Endodermal cell (in vitro differentiated cells): ENCODE data around the gene RASD2. TPM values are rescaled to one million over a fixed set of nuclear protein-coding genes. Genes with fewer than 3 reads are reported as not detected.
"Not testable (repeated sequence)": the region's sequence is repeated elsewhere in the genome, so short reads cannot be mapped to it uniquely, and the experiment has no call there.

Source experiments
- DNase-seq: peaks from one replicate; pipeline ENCODE4 v3.0.0-alpha.2; 2017
- H3K27ac ChIP-seq: 2 replicates; pipeline ENCODE4 v1.5.1; 2013; ENCODE audit warnings: mild to moderate bottlenecking, low read depth, low read length, moderate library complexity
- H3K27me3 ChIP-seq: 2 replicates; pipeline ENCODE4 v1.6.1; 2013; ENCODE audit warnings: mild to moderate bottlenecking, low read length, moderate library complexity; ENCODE audit not compliant: insufficient read depth, control insufficient read depth, poor library complexity, severe bottlenecking
- H3K36me3 ChIP-seq: 2 replicates; pipeline ENCODE4 v1.7.0; 2013; ENCODE audit warnings: mild to moderate bottlenecking, low read length, moderate library complexity; ENCODE audit not compliant: control insufficient read depth, insufficient read depth
- H3K4me1 ChIP-seq: one replicate; pipeline ENCODE4 v1.7.0; 2013; ENCODE audit warnings: low read length; ENCODE audit not compliant: control insufficient read depth, insufficient read depth
- H3K4me3 ChIP-seq: 2 replicates; pipeline ENCODE4 v1.5.1; 2013; ENCODE audit warnings: mild to moderate bottlenecking, low read length, moderate library complexity
- H3K9ac ChIP-seq: 2 replicates; pipeline ENCODE4 v1.6.1; 2013; ENCODE audit warnings: mild to moderate bottlenecking, low read length, moderate library complexity; ENCODE audit not compliant: poor library complexity, severe bottlenecking; ENCODE audit errors: extremely low read depth
- H3K9me3 ChIP-seq: 2 replicates; pipeline ENCODE4 v1.6.1; 2013; ENCODE audit warnings: mild to moderate bottlenecking, low read length, moderate library complexity; ENCODE audit not compliant: control insufficient read depth
- H3K27ac Mint-ChIP-seq: 2 replicates; pipeline ENCODE4 v1.8.0; 2020; ENCODE audit warnings: mixed read lengths
- H3K27me3 Mint-ChIP-seq: 2 replicates; pipeline ENCODE4 v1.8.0; 2021; ENCODE audit warnings: mild to moderate bottlenecking, mixed read lengths; ENCODE audit not compliant: insufficient read depth
- H3K36me3 Mint-ChIP-seq: 2 replicates; pipeline ENCODE4 v1.8.0; 2020; ENCODE audit warnings: low read depth, mixed read lengths
- H3K4me1 Mint-ChIP-seq: 2 replicates; pipeline ENCODE4 v1.8.0; 2020; ENCODE audit warnings: mixed read lengths
- H3K4me3 Mint-ChIP-seq: 2 replicates; pipeline ENCODE4 v1.8.0; 2020; ENCODE audit warnings: mild to moderate bottlenecking, moderate library complexity, mixed read lengths
- H3K9me3 Mint-ChIP-seq: 2 replicates; pipeline ENCODE4 v1.8.0; 2020; ENCODE audit warnings: mild to moderate bottlenecking, mixed read lengths
- CTCF ChIP-seq: fragments of 200-600 bp; sonication (generic); conservative IDR thresholded peaks from 2 replicates; pipeline ENCODE4 v1.5.0; 2021; ENCODE audit warnings: antibody characterized with exemption, mild to moderate bottlenecking
- WGBS, 2 experiments: methylation state at CpG; one replicate each; pipeline versions ENCODE4 v1.1.5 to v1.1.7; 2013; ENCODE audit warnings: missing lambda C conversion rate in 2 of 2, mixed read lengths in 1 of 2; ENCODE audit not compliant: insufficient coverage in 1 of 2, insufficient read length in 1 of 2; 5-methylcytosine and 5-hydroxymethylcytosine counted together
- total RNA-seq, 2 donors: library from RNA; stranded (reverse); fragmentation: NEBNext Ultra II Directional in 1 of 2; extraction: Animal tissue kit (Norgen Biotek cat#: 25700) in 1 of 2; gene quantifications; 2 replicates in 1 of 2; 3 replicates in 1 of 2; pipeline ENCODE4 v1.2.1, GENCODE V29; 2021

RASD2 gene
- total RNA-seq, 2 donors from 2014 or later = 0.15 to 0.24 TPM

DNA sequence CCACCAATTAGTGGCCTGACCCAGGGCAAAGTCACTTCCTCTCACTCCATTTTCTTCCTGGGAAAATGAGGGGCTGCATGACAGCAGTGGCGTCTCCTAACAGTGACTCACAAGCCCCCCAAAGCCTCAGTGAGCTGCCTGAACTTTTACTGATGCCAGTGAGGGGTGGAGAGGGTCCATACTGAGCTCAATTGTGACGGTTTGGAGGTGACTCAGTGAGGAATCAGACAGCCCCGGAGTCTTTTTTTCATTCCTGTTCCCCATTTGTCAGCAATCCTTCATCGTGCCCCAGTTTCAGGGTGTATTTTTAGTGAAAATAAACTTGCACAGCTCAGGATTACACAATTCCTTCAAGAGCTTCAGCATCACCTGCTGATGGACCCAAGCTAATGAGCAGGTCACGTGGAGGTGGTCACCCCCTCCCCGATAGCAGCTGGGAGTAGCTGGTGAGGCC is 30.1 kb upstream of the RASD2 start:
- WGBS, 2 experiments = 88 to 91% methylated on average over 6 of the region's 6 CpGs
- peaks cover 4% of the 10 kb centered on the region for H3K4me1 Mint-ChIP-seq
- Histone ChIP-seq H3K4me1 (no peaks in the 10 kb centered on the region), H3K9me3 (no peaks in the 10 kb centered on the region), H3K27me3 (peaks cover 10% of the 10 kb centered on the region), H3K27ac (no peak overlapping the region), H3K9ac (no peak overlapping the region), H3K36me3 (no peaks in the 10 kb centered on the region), H3K4me3 (no peak overlapping the region)
- TF ChIP-seq CTCF = no peak
- peaks cover 6% of the 10 kb centered on the region for H3K27me3 Mint-ChIP-seq
- no peak overlapping the region for H3K4me3 Mint-ChIP-seq
- H3K27ac Mint-ChIP-seq = peak overlapping the region; percentile 56
- no peaks in the 10 kb centered on the region for H3K36me3 Mint-ChIP-seq
- DNase-seq = no peak
- no peaks in the 10 kb centered on the region for H3K9me3 Mint-ChIP-seq

DNA sequence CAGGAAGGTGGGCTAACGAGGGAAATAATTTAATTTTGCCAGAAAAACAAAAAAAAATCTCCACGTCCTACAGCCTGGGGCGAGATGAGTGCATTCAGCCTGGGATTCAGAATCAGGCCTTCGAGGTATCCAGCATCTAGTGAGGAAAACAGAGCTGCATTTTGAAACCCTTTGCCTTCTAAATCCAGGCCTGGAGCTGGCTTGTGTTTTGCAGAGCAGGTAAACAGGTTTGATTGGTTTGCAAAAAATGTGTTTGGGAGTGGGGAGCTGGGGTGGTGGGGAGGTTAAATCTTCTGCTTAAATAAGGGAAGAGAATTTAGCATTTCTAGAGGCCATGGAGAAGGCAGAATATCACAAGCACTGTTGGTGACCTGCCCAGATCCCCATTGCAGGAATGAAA is 29.7 kb upstream of the RASD2 start:
- no peak for DNase-seq
- no peaks in the 10 kb centered on the region for H3K9me3 Mint-ChIP-seq
- Histone ChIP-seq H3K27me3 (peaks cover 10% of the 10 kb centered on the region), H3K9ac (no peak overlapping the region), H3K36me3 (no peaks in the 10 kb centered on the region), H3K4me3 (no peak overlapping the region), H3K27ac (no peak overlapping the region), H3K4me1 (no peaks in the 10 kb centered on the region), H3K9me3 (no peaks in the 10 kb centered on the region)
- H3K36me3 Mint-ChIP-seq = no peaks in the 10 kb centered on the region
- H3K27ac Mint-ChIP-seq = peak overlapping the region; percentile 56
- peaks cover 7% of the 10 kb centered on the region for H3K27me3 Mint-ChIP-seq
- TF ChIP-seq CTCF = no peak
- H3K4me3 Mint-ChIP-seq = no peak overlapping the region
- 89 to 95% methylated on average over 4 of the region's 4 CpGs for WGBS, 2 experiments
- peaks cover 4% of the 10 kb centered on the region for H3K4me1 Mint-ChIP-seq

GRCh38 chr22:35514366-35514765 is 26.3 kb upstream of the RASD2 start:
- H3K36me3 ChIP-seq = no peaks in the 10 kb centered on the region
- WGBS, 2 experiments = 90 to 93% methylated on average over 2 of the region's 2 CpGs

GRCh38 chr22:35515952-35516351 is 24.7 kb upstream of the RASD2 start:
- H3K9ac ChIP-seq, H3K9me3 ChIP-seq, H3K9me3 Mint-ChIP-seq, H3K4me3 Mint-ChIP-seq, H3K36me3 ChIP-seq, H3K27ac Mint-ChIP-seq, DNase-seq, H3K36me3 Mint-ChIP-seq, H3K4me1 Mint-ChIP-seq, H3K4me3 ChIP-seq, H3K27ac ChIP-seq, H3K4me1 ChIP-seq: not testable (repeated sequence)
- WGBS, 2 experiments = 87 to 90% methylated on average over 4 of the region's 4 CpGs
- peaks cover 16% of the 10 kb centered on the region for H3K27me3 ChIP-seq
- peaks cover 10% of the 10 kb centered on the region for H3K27me3 Mint-ChIP-seq

More at GRCh38 chr22:35514366-35514765, 26.3 kb upstream of the RASD2 start:
- H3K4me1 ChIP-seq = no peaks in the 10 kb centered on the region
- no peak overlapping the region for H3K4me3 ChIP-seq
- H3K9me3 ChIP-seq = no peaks in the 10 kb centered on the region
- H3K9ac ChIP-seq = no peak overlapping the region
- no peaks in the 10 kb centered on the region for H3K36me3 Mint-ChIP-seq
- no peak overlapping the region for H3K27ac Mint-ChIP-seq
- H3K4me1 Mint-ChIP-seq = peaks cover 9% of the 10 kb centered on the region
- H3K27me3 Mint-ChIP-seq = peaks cover 10% of the 10 kb centered on the region
- peaks cover 16% of the 10 kb centered on the region for H3K27me3 ChIP-seq
- H3K27ac ChIP-seq = no peak overlapping the region
- no peaks in the 10 kb centered on the region for H3K9me3 Mint-ChIP-seq
- no peak for TF ChIP-seq CTCF
- H3K4me3 Mint-ChIP-seq = no peak overlapping the region
- DNase-seq = no peak
